ENCODE data around the gene C8G.

Gene C8G

GRCh38 chr9:136942112-136942880, 2.7 kb upstream of the C8G start:
- DNase-seq: no peak

GRCh38 chr9:136942881-136943230, 2.2 kb upstream of the C8G start:
- DNase-seq: no peak

GRCh38 chr9:136943291-136944211, 1.5 kb upstream of the C8G start:
- DNase-seq: peak; percentile 48

- DNase-seq: peak; percentile 58
Measured at GRCh38 chr9:136944212-136944518, 878 bp upstream of the C8G start.

GRCh38 chr9:136945333-136946227, 537 bp downstream of the C8G start:
- no peak for DNase-seq

- no peak for DNase-seq
Measured at GRCh38 chr9:136946228-136947027, 1.4 kb downstream of the C8G start.

GRCh38 chr9:136947028-136947891, 2.2 kb downstream of the C8G start:
- no peak for DNase-seq

GRCh38 chr9:136947955-136948510, 3.0 kb downstream of the C8G start:
- peak; percentile 71 for DNase-seq

- no peak for DNase-seq
Measured at GRCh38 chr9:136949239-136949816, 4.3 kb downstream of the C8G start.

- peak; percentile 96 for DNase-seq
Measured at GRCh38 chr9:136949817-136950655, 5.0 kb downstream of the C8G start.

GRCh38 chr9:136950656-136951276, 5.7 kb downstream of the C8G start:
- DNase-seq: no peak

GRCh38 chr9:136951541-136952320, 6.7 kb downstream of the C8G start, which contains the start of gene LCN12:
TSS of gene LCN12 (plus strand) at chr9:136952273. CDS start at chr9:136952328, 55 bp downstream.
- DNase-seq: no peak

- no peak for DNase-seq
Measured at GRCh38 chr9:136952321-136952850, 7.3 kb downstream of the C8G start.

GRCh38 chr9:136952876-136953770, 8.1 kb downstream of the C8G start:
- no peak for DNase-seq

GRCh38 chr9:136953771-136954269, 8.8 kb downstream of the C8G start:
- no peak for DNase-seq

- DNase-seq: no peak
Measured at GRCh38 chr9:136954270-136955083, 9.4 kb downstream of the C8G start.
